Measurements from ENCODE around the gene KDM4D.
"Not testable (repeated sequence)": the region's sequence is repeated elsewhere in the genome, so short reads cannot be mapped to it uniquely, and the experiment has no call there.

Gene KDM4D

DNA sequence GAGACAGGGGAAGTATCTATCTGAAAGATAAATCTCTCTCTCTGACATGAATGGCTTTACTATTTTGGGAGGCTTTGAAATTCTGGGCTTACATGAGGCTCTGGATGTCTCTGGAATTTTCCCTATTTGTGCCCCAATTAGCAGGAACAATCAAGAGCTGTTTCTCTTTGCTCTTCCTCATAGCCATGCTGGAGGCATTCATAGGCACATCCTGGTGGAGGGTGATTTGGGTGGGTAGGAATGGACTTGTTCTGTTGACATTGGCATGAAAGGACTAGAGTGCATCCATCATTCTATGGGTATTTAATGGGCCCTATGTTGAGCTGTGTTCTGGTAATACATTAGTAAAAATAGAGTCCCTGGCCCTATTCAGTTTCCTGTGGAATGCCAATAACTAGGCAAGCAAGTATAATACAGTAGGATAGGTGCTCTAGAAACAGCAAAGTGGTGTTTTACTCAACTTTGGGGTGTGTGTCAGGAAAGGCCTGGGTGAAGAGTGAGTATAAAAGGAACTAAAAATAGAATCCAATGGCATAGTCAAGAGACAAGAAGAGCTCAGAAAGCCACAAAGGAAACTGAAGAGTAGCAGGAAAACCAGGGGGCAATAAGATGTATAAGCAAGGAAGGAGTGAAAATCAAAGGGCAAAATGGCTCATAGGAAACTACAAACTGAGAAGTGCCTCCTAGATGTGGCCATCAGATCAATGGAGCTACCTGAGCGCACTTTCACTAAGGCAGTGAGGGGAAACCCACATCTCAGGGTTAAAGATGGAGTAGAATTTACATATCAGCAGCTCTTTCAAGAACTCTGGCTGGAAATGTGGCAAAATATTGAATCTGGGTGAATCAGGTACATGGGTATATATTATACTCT, 45.2 kb upstream of the KDM4D start:
- TF ChIP-seq EZH2phosphoT487 (conservative IDR thresholded peaks at IDR 0.05; ENCODE audit: low read length) (no peak), CTCF (IDR thresholded peaks at IDR 0.05; ENCODE audit: insufficient read depth, low read length, poor library complexity, severe bottlenecking) (no peak)
- Histone ChIP-seq H3K9ac (ENCODE audit: low read length) (no peak overlapping the region), H3K9me2 (replicated peaks; ENCODE audit: insufficient read depth, low read length) (no peaks in the 10 kb centered on the region), H3F3A (ENCODE audit: insufficient read depth) (no peaks in the 10 kb centered on the region), H2AFZ (ENCODE audit: low read depth, low read length, severe bottlenecking) (no peak overlapping the region), H3K79me2 (ENCODE audit: insufficient read depth, low read length) (no peaks in the 10 kb centered on the region), H3K4me2 (ENCODE audit: low read depth, low read length, poor library complexity, severe bottlenecking) (no peak overlapping the region), H3K27ac (ENCODE audit: low read depth, low read length) (no peak overlapping the region), H3K9me3 (ENCODE audit: insufficient read depth, low read length) (no peaks in the 10 kb centered on the region), H3K4me3 (ENCODE audit: insufficient read depth, low read length, poor library complexity, severe bottlenecking) (no peak overlapping the region), H3K27me3 (ENCODE audit: low read length) (no peaks in the 10 kb centered on the region), H4K20me1 (ENCODE audit: low read depth, low read length) (no peaks in the 10 kb centered on the region), H3K36me3 (ENCODE audit: low read length) (no peaks in the 10 kb centered on the region)

GRCh38 chr11:94932072-94932471, 41.4 kb upstream of the KDM4D start:
- H3K36me3 ChIP-seq (ENCODE audit: low read length); H3K4me3 ChIP-seq (ENCODE audit: insufficient read depth, low read length, poor library complexity, severe bottlenecking); H3F3A ChIP-seq (ENCODE audit: insufficient read depth); H3K9ac ChIP-seq (ENCODE audit: low read length); H3K27me3 ChIP-seq (ENCODE audit: low read length); H3K4me2 ChIP-seq (ENCODE audit: low read depth, low read length, poor library complexity, severe bottlenecking); H2AFZ ChIP-seq (ENCODE audit: low read depth, low read length, severe bottlenecking); H3K27ac ChIP-seq (ENCODE audit: low read depth, low read length); H4K20me1 ChIP-seq (ENCODE audit: low read depth, low read length); H3K9me2 ChIP-seq (replicated peaks; ENCODE audit: insufficient read depth, low read length); H3K9me3 ChIP-seq (ENCODE audit: insufficient read depth, low read length); H3K79me2 ChIP-seq (ENCODE audit: insufficient read depth, low read length): not testable (repeated sequence)

- no peaks in the 10 kb centered on the region for H3K27me3 ChIP-seq (ENCODE audit: low read length)
- no peak overlapping the region for H3K9ac ChIP-seq (ENCODE audit: low read length)
- H3K79me2 ChIP-seq (ENCODE audit: insufficient read depth, low read length), result no peaks in the 10 kb centered on the region
- no peaks in the 10 kb centered on the region for H3F3A ChIP-seq (ENCODE audit: insufficient read depth)
- TF ChIP-seq EZH2phosphoT487 (conservative IDR thresholded peaks at IDR 0.05; ENCODE audit: low read length), result no peak
- TF ChIP-seq CTCF (IDR thresholded peaks at IDR 0.05; ENCODE audit: insufficient read depth, low read length, poor library complexity, severe bottlenecking), result no peak
- no peak overlapping the region for H3K4me2 ChIP-seq (ENCODE audit: low read depth, low read length, poor library complexity, severe bottlenecking)
- H3K9me3 ChIP-seq (ENCODE audit: insufficient read depth, low read length), result no peaks in the 10 kb centered on the region
- no peaks in the 10 kb centered on the region for H4K20me1 ChIP-seq (ENCODE audit: low read depth, low read length)
- H2AFZ ChIP-seq (ENCODE audit: low read depth, low read length, severe bottlenecking), result no peak overlapping the region
- no peaks in the 10 kb centered on the region for H3K36me3 ChIP-seq (ENCODE audit: low read length)
- no peak overlapping the region for H3K4me3 ChIP-seq (ENCODE audit: insufficient read depth, low read length, poor library complexity, severe bottlenecking)
- no peak overlapping the region for H3K27ac ChIP-seq (ENCODE audit: low read depth, low read length)
- H3K9me2 ChIP-seq (replicated peaks; ENCODE audit: insufficient read depth, low read length), result no peaks in the 10 kb centered on the region
Observed at GRCh38 chr11:94932503-94932902, 41.0 kb upstream of the KDM4D start.

Data from SU-DHL-6 (cell line).